ENCODE data around the gene SGO1. TPM values are rescaled to one million over a fixed set of nuclear protein-coding genes. Genes with fewer than 3 reads are reported as not detected.
A peak's percentile ranks its signal among the peaks of the same experiment; 100 is the strongest.

Gene SGO1
- total and polyA plus RNA-seq, 4 donors, result 0.44 to 1.0 (median 0.83) TPM

- peak; percentile 13 to 48 (median 32) for DNase-seq
- Histone ChIP-seq H3K36me3 (ENCODE audit: control insufficient read depth in 4 of 4, insufficient read depth in 4 of 4, low read length in 4 of 4) (no peaks in the 10 kb centered on the region), H3K9me3 (ENCODE audit: control insufficient read depth in 4 of 4, insufficient read depth in 3 of 4, low read length in 3 of 4) (no peaks in the 10 kb centered on the region), H3K27me3 (ENCODE audit: control insufficient read depth in 3 of 3, insufficient read depth in 3 of 3, low read length in 2 of 3) (no peaks in the 10 kb centered on the region), H3K4me1 (ENCODE audit: control insufficient read depth in 5 of 5, insufficient read depth in 5 of 5, low read length in 5 of 5) (peaks cover 0 to 17% (median 6%) of the 10 kb centered on the region in 5 donors), H3K9ac (ENCODE audit: insufficient read depth in 1 of 2, low read length in 2 of 2) (peak overlapping the region; percentile 66 to 84), H3K27ac (ENCODE audit: low read depth in 1 of 2, low read length in 1 of 2) (no peak overlapping the region), H3K4me3 (peak overlapping the region; percentile 57)
- 3 to 6% methylated on average over 12 of the region's 12 CpGs for WGBS, 2 donors
- TF ChIP-seq CTCF (IDR thresholded peaks at IDR 0.05; ENCODE audit: control extremely low read depth, extremely low read depth), result no peak
- no peak for ATAC-seq (ENCODE audit: insufficient read depth, low FRiP score)
These were observed 701 bp downstream of the SGO1 start for GRCh38 chr3:20185331-20185678.

GRCh38 chr3:20182206-20182605 is 3.8 kb downstream of the SGO1 start:
- Histone ChIP-seq H3K9ac (ENCODE audit: insufficient read depth in 1 of 2, low read length in 2 of 2) (no peak overlapping the region), H3K4me3 (no peak overlapping the region), H3K27ac (ENCODE audit: low read depth in 1 of 2, low read length in 1 of 2) (no peak overlapping the region), H3K27me3 (ENCODE audit: control insufficient read depth in 3 of 3, insufficient read depth in 3 of 3, low read length in 2 of 3) (no peaks in the 10 kb centered on the region), H3K9me3 (ENCODE audit: control insufficient read depth in 4 of 4, insufficient read depth in 3 of 4, low read length in 3 of 4) (no peaks in the 10 kb centered on the region), H3K4me1 (ENCODE audit: control insufficient read depth in 5 of 5, insufficient read depth in 5 of 5, low read length in 5 of 5) (peaks cover 0 to 12% (median 1%) of the 10 kb centered on the region in 5 donors), H3K36me3 (ENCODE audit: control insufficient read depth in 4 of 4, insufficient read depth in 4 of 4, low read length in 4 of 4) (peaks cover 0 to 12% (median 2%) of the 10 kb centered on the region in 4 donors)
- WGBS, 2 donors, result 88 to 94% methylated on average over 4 of the region's 4 CpGs
- ATAC-seq (ENCODE audit: insufficient read depth, low FRiP score) (no peak), DNase-seq (no peak)
- no peak for TF ChIP-seq CTCF (IDR thresholded peaks at IDR 0.05; ENCODE audit: control extremely low read depth, extremely low read depth)

DNA sequence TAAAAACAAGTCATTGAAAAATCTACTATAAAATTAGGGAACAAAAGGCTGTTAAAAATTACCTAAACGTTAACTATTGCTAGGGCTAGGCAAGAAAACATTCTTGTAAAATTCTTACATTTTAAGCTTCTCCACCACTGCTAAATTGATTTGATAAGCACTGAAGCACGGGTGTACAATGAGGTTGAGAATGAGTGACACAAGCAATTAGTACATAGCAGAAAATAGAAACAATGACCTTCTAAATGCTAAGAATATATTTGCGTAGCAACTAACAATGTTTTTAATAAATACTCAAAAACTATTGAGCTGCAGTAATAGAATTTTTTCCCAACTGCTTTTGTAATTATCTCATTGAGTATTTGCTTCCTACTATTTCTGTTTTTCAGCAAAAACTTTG is 4.7 kb downstream of the SGO1 start:
- H3K27me3 ChIP-seq (ENCODE audit: control insufficient read depth in 3 of 3, insufficient read depth in 3 of 3, low read length in 2 of 3), result no peaks in the 10 kb centered on the region
- no peak for TF ChIP-seq CTCF (IDR thresholded peaks at IDR 0.05; ENCODE audit: control extremely low read depth, extremely low read depth)
- H3K27ac ChIP-seq (ENCODE audit: low read depth in 1 of 2, low read length in 1 of 2), result no peak overlapping the region
- DNase-seq (no peak), ATAC-seq (ENCODE audit: insufficient read depth, low FRiP score) (no peak)
- no peak overlapping the region for H3K4me3 ChIP-seq
- H3K9ac ChIP-seq (ENCODE audit: insufficient read depth in 1 of 2, low read length in 2 of 2), result no peak overlapping the region
- peaks cover 0 to 12% (median 2%) of the 10 kb centered on the region in 4 donors for H3K36me3 ChIP-seq (ENCODE audit: control insufficient read depth in 4 of 4, insufficient read depth in 4 of 4, low read length in 4 of 4)
- WGBS, 2 donors, result 88 to 90% methylated on average over 3 of the region's 3 CpGs
- peaks cover 0 to 7% (median 0%) of the 10 kb centered on the region in 5 donors for H3K4me1 ChIP-seq (ENCODE audit: control insufficient read depth in 5 of 5, insufficient read depth in 5 of 5, low read length in 5 of 5)
- no peaks in the 10 kb centered on the region for H3K9me3 ChIP-seq (ENCODE audit: control insufficient read depth in 4 of 4, insufficient read depth in 3 of 4, low read length in 3 of 4)

DNA sequence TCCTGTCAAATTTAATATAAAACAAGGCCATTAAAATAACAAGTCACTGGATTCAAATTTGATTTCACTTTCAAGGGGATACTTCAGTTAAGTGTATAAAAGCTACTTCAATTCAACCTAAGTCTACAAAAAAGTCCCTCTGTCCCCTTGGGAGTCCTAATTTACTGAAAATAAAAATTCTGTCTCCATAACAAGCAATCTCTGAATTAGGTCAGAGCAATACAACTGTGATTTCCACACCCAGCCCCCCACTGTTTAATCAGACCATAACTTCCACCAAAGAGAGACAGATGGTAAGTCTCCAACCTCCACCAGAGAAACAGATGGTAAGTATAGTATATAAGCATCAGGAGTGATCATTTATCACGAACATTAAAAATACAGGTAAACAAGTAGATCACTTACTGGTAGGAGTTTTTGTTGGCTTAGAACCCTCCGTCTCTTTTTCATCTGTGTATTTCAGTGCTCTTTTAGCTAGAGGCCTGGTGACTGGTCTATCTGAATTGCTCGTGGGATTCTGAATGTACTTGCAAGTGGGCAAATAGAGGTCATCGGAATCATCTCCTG is 12.1 kb downstream of the SGO1 start:
- DNase-seq (no peak), ATAC-seq (ENCODE audit: insufficient read depth, low FRiP score) (no peak)
- 94% methylated on average over 4 of the region's 4 CpGs for WGBS, 2 donors
- Histone ChIP-seq H3K27me3 (ENCODE audit: control insufficient read depth in 3 of 3, insufficient read depth in 3 of 3, low read length in 2 of 3) (no peaks in the 10 kb centered on the region), H3K4me3 (no peak overlapping the region), H3K9me3 (ENCODE audit: control insufficient read depth in 4 of 4, insufficient read depth in 3 of 4, low read length in 3 of 4) (no peaks in the 10 kb centered on the region), H3K4me1 (ENCODE audit: control insufficient read depth in 5 of 5, insufficient read depth in 5 of 5, low read length in 5 of 5) (no peaks in the 10 kb centered on the region), H3K9ac (ENCODE audit: insufficient read depth in 1 of 2, low read length in 2 of 2) (no peak overlapping the region), H3K27ac (ENCODE audit: low read depth in 1 of 2, low read length in 1 of 2) (no peak overlapping the region), H3K36me3 (ENCODE audit: control insufficient read depth in 4 of 4, insufficient read depth in 4 of 4, low read length in 4 of 4) (peaks cover 0 to 3% (median under 1%) of the 10 kb centered on the region in 4 donors)
- TF ChIP-seq CTCF (IDR thresholded peaks at IDR 0.05; ENCODE audit: control extremely low read depth, extremely low read depth), result no peak

Measured in lung (tissue), 12 donors.